GM12801 (cell line): ENCODE results near the gene VWA5A.

Experiments
- CTCF ChIP-seq: IDR thresholded peaks from one replicate; pipeline ENCODE4 v1.5.1; 2011; ENCODE audit warnings: control low read depth; ENCODE audit not compliant: insufficient read length; ENCODE audit errors: extremely low read depth

VWA5A gene

GRCh38 chr11:124119103-124119502 lies 3.9 kb downstream of the VWA5A start:
- TF ChIP-seq CTCF: no peak

- no peak for TF ChIP-seq CTCF
These were observed 5.6 kb downstream of the VWA5A start for GRCh38 chr11:124120891-124121290.

- no peak for TF ChIP-seq CTCF
These were observed 6.9 kb downstream of the VWA5A start for GRCh38 chr11:124122123-124122522.

- TF ChIP-seq CTCF: no peak
These were observed 8.4 kb downstream of the VWA5A start for GRCh38 chr11:124123622-124124021.

- TF ChIP-seq CTCF: no peak
These were observed 27.8 kb downstream of the VWA5A start for GRCh38 chr11:124143034-124143433.

GRCh38 chr11:124147951-124148350 lies 32.7 kb downstream of the VWA5A start:
- TF ChIP-seq CTCF: no peak

GRCh38 chr11:124150684-124151083 lies 35.4 kb downstream of the VWA5A start:
- TF ChIP-seq CTCF: no peak
